Caco-2 (cell line): ENCODE data around the gene APOM. TPM values are rescaled to one million over a fixed set of nuclear protein-coding genes. Genes with fewer than 3 reads are reported as not detected.

Source experiments
- BruUV-seq: library from RNA; stranded (reverse); fragments of 400-500 nt; replicated peaks from 2 replicates; lab custom pipeline; 2021; lab: Mats Ljungman, UMichigan
- CTCF ChIA-PET: fragments of 300-600 bp; sonication (Branson Sonifier 250); formaldehyde crosslinking; loops from one replicate; lab custom pipeline; 2022; ENCODE audit warnings: antibody characterized with exemption; lab: Charles Lee
- POLR2A ChIA-PET: fragments of 300-600 bp; sonication (Branson Sonifier 250); formaldehyde crosslinking; loops from one replicate; lab custom pipeline; 2022; ENCODE audit warnings: antibody characterized with exemption; lab: Charles Lee
- DNase-seq, 2 experiments: peaks; one replicate each; pipeline versions ENCODE4 v3.0.0 to v3.0.0-alpha.2; 2020 to 2022
- H3K27me3 ChIP-seq: replicated peaks from 2 replicates; pipeline ENCODE4 v1.6.0; 2011; ENCODE audit warnings: low read length; ENCODE audit not compliant: control insufficient read depth, insufficient read depth
- H3K36me3 ChIP-seq: 2 replicates; pipeline ENCODE4 v1.5.1; 2011; ENCODE audit warnings: low read length; ENCODE audit not compliant: control insufficient read depth, insufficient read depth
- H3K4me1 ChIP-seq: fragments of 250-450 bp; sonication (Bioruptor Pico); 2 replicates; pipeline ENCODE4 v1.5.1; 2020; ENCODE audit warnings: mild to moderate bottlenecking
- H3K4me3 ChIP-seq: 2 replicates; pipeline ENCODE4 v1.5.1; 2011; ENCODE audit warnings: low read depth, mild to moderate bottlenecking, control low read depth, low read length
- H3K9me3 ChIP-seq: fragments of 250-450 bp; sonication (Bioruptor Pico); 2 replicates; pipeline ENCODE4 v1.5.1; 2020; ENCODE audit warnings: mild to moderate bottlenecking, moderate library complexity
- H3K27ac Mint-ChIP-seq: one replicate; pipeline ENCODE4 v1.8.0; 2022; ENCODE audit warnings: mixed read lengths; ENCODE audit not compliant: unreplicated experiment
- H3K27me3 Mint-ChIP-seq: one replicate; pipeline ENCODE4 v1.8.0; 2022; ENCODE audit warnings: mixed read lengths; ENCODE audit not compliant: insufficient read depth, unreplicated experiment
- H3K36me3 Mint-ChIP-seq: one replicate; pipeline ENCODE4 v1.8.0; 2022; ENCODE audit warnings: mild to moderate bottlenecking, mixed read lengths; ENCODE audit not compliant: insufficient read depth, unreplicated experiment
- H3K4me1 Mint-ChIP-seq: one replicate; pipeline ENCODE4 v1.8.0; 2022; ENCODE audit warnings: low read depth, mixed read lengths; ENCODE audit not compliant: unreplicated experiment
- H3K4me3 Mint-ChIP-seq: one replicate; pipeline ENCODE4 v1.8.0; 2022; ENCODE audit warnings: mild to moderate bottlenecking, moderate library complexity, mixed read lengths; ENCODE audit not compliant: unreplicated experiment
- H3K9me3 Mint-ChIP-seq: one replicate; pipeline ENCODE4 v1.8.0; 2022; ENCODE audit warnings: mixed read lengths; ENCODE audit not compliant: unreplicated experiment
- intact Hi-C: fragments of 100-400 bp; cut with micrococcal nuclease; formaldehyde crosslinking; loops from one replicate; pipeline ENCODE4 v1.10.0; 2022; ENCODE audit not compliant: unreplicated experiment
- total RNA-seq: library from RNA; stranded (reverse); gene quantifications from 2 replicates; pipeline ENCODE4 v1.2.3, GENCODE V29; 2022
- TF ChIP-seq, protein P1 (sequence below), 2 experiments: fragments of 200-600 bp in 1 of 2; IDR thresholded peaks; 1 replicate in 1 of 2; 2 replicates in 1 of 2; pipeline versions ENCODE4 v1.5.1 to v1.8.0; 2011 to 2022; ENCODE audit warnings: antibody characterized with exemption in 1 of 2, control low read depth in 1 of 2, inconsistent platforms in 1 of 2, low read depth in 1 of 2, low read length in 1 of 2, mild to moderate bottlenecking in 1 of 2, moderate library complexity in 1 of 2; ENCODE audit not compliant: insufficient read depth in 1 of 2, severe bottlenecking in 1 of 2, unreplicated experiment in 1 of 2

Gene APOM
- total RNA-seq, 1 experiment from 2014 or later, result 15.8 TPM

GRCh38 chr6:31661262-31662123 lies 5.8 kb downstream of the APOM start:
- Histone ChIP-seq H3K27me3 (no peaks in the 10 kb centered on the region), H3K36me3 (peaks cover 9% of the 10 kb centered on the region), H3K9me3 (no peaks in the 10 kb centered on the region), H3K4me1 (peaks cover 22% of the 10 kb centered on the region), H3K4me3 (peak overlapping the region; percentile 53)
- intact Hi-C loops, result no loop called here
- BruUV-seq, result no TSS peak
- ChIA-PET CTCF (interaction anchor here (0.7 to 1.3 kb wide), 5 partner anchors 9 to 154 kb away, joined by 3 to 6 read pairs (median 3); partner anchors contain the start of genes BAG6, HSPA1A and HSPA1L), POLR2A (interaction anchor here (0.6 to 2.4 kb wide), 12 partner anchors 9 to 1310 kb away, joined by 3 to 17 read pairs (median 4); partner anchors contain the start of genes BAG6, DDX39B, MSH5 and NEU1)
- Mint-ChIP-seq H3K27ac (peak overlapping the region; percentile 89), H3K27me3 (no peaks in the 10 kb centered on the region), H3K4me1 (peaks cover 45% of the 10 kb centered on the region), H3K4me3 (peak overlapping the region; percentile 88), H3K9me3 (no peaks in the 10 kb centered on the region), H3K36me3 (peaks cover 84% of the 10 kb centered on the region)
- TF ChIP-seq, protein P1, sequence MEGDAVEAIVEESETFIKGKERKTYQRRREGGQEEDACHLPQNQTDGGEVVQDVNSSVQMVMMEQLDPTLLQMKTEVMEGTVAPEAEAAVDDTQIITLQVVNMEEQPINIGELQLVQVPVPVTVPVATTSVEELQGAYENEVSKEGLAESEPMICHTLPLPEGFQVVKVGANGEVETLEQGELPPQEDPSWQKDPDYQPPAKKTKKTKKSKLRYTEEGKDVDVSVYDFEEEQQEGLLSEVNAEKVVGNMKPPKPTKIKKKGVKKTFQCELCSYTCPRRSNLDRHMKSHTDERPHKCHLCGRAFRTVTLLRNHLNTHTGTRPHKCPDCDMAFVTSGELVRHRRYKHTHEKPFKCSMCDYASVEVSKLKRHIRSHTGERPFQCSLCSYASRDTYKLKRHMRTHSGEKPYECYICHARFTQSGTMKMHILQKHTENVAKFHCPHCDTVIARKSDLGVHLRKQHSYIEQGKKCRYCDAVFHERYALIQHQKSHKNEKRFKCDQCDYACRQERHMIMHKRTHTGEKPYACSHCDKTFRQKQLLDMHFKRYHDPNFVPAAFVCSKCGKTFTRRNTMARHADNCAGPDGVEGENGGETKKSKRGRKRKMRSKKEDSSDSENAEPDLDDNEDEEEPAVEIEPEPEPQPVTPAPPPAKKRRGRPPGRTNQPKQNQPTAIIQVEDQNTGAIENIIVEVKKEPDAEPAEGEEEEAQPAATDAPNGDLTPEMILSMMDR (IDR thresholded peaks at IDR 0.05; ENCODE audit: insufficient read depth in 1 of 2, low read depth in 1 of 2, low read length in 1 of 2, severe bottlenecking in 1 of 2, unreplicated experiment in 1 of 2), result no peak
- no peak for DNase-seq

DNA sequence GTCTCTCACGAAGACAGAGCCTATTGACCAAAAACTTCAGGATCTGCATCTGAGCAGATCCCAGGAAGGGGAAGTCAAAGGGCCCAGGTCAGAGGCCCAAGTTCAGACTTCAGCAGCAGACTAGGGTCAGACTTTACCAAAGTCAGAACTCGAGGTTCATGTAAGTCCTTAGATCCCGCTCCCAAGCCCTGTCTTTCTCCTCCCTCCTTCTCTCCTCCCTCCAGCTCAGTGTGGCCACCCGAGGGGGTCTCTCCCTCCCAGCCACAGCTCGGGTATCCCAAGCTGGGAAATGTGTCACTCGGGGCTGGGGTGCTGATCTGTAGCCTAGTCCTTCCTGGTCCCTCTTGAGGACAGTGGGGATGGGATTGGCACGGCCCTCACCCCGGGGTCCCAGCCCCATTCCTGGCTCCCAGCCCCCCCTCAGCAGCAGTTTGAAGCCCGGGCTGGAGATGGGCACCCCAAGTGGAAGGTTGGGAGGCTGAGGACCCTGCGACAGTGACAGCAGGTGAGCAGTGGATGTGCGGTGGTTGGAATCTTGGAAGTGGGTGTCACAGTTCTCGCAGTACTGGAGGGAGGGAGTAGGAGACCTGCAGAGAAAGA lies 6.5 kb downstream of the APOM start:
- Mint-ChIP-seq H3K36me3 (peaks cover 91% of the 10 kb centered on the region), H3K27me3 (no peaks in the 10 kb centered on the region), H3K4me1 (peaks cover 48% of the 10 kb centered on the region), H3K9me3 (no peaks in the 10 kb centered on the region), H3K4me3 (peak overlapping the region; percentile 86), H3K27ac (peak overlapping the region; percentile 67)
- ChIA-PET POLR2A (interaction anchor here (0.6 kb wide), 1 partner anchor 1309 kb away, joined by 3 read pairs; no protein-coding TSS in a partner anchor), CTCF (interaction anchor here (0.6 kb wide), 1 partner anchor 9 kb away, joined by 3 read pairs; no protein-coding TSS in a partner anchor)
- H3K4me3 ChIP-seq, result no peak overlapping the region
- no peak for DNase-seq
- no peaks in the 10 kb centered on the region for H3K9me3 ChIP-seq
- peaks cover 9% of the 10 kb centered on the region for H3K36me3 ChIP-seq
- TF ChIP-seq, protein P1 (IDR thresholded peaks at IDR 0.05; ENCODE audit: insufficient read depth in 1 of 2, low read depth in 1 of 2, low read length in 1 of 2, severe bottlenecking in 1 of 2, unreplicated experiment in 1 of 2), result no peak
- intact Hi-C loops, result no loop called here
- no TSS peak for BruUV-seq
- H3K4me1 ChIP-seq, result peaks cover 26% of the 10 kb centered on the region
- H3K27me3 ChIP-seq, result no peaks in the 10 kb centered on the region
